GM12878 (cell line): ENCODE data around the gene CFAP141. TPM values are rescaled to one million over a fixed set of nuclear protein-coding genes. Genes with fewer than 3 reads are reported as not detected.

ENCODE experiments used
- ATAC-seq: fragments of 200-7000 bp; cut with Tn5 transposase; 3 replicates; pipeline ENCODE4 v1.9.1; 2020; ENCODE audit warnings: mild to moderate bottlenecking, moderate library complexity
- BruUV-seq: library from RNA; stranded (reverse); fragments of 400-500 nt; replicated peaks from 2 replicates; lab custom pipeline; 2021; lab: Mats Ljungman, UMichigan
- CTCF ChIA-PET: fragments of 300-600 bp; sonication (Branson Sonifier 250); formaldehyde crosslinking; extraction: SDS; loops from one replicate; lab custom pipeline; 2021; ENCODE audit warnings: inconsistent platforms; lab: Yijun Ruan, JAX
- POLR2A ChIA-PET: fragments of 350-600 bp; formaldehyde crosslinking; extraction: SDS; loops from one replicate; lab custom pipeline; 2021; ENCODE audit warnings: inconsistent platforms; lab: Charles Lee
- RAD21 ChIA-PET: fragments of 300-600 bp; sonication (Branson Sonifier 250); formaldehyde crosslinking; loops from one replicate; lab custom pipeline; 2023; ENCODE audit warnings: antibody characterized with exemption; ENCODE audit not compliant: unreplicated experiment; lab: Charles Lee
- SMC1A ChIA-PET: fragments of 300-600 bp; sonication (Branson Sonifier 250); formaldehyde crosslinking; loops from one replicate; lab custom pipeline; 2023; ENCODE audit not compliant: unreplicated experiment, uncharacterized antibody; lab: Charles Lee
- DNase-seq: peaks from one replicate; pipeline ENCODE4 v3.0.0-alpha.2; 2011; ENCODE audit warnings: low read depth, low spot score
- FAIRE-seq: peaks from 3 replicates; lab custom pipeline; 2011; peaks lifted over from hg19 to GRCh38; lab: Jason Lieb, UNC
- H2AFZ ChIP-seq: 2 replicates; pipeline ENCODE4 v1.6.0; 2011; ENCODE audit warnings: low read depth, low read length, control low read depth; ENCODE audit not compliant: control insufficient read depth
- H3K27ac ChIP-seq: 2 replicates; pipeline ENCODE4 v1.5.1; 2011; ENCODE audit warnings: control low read depth; ENCODE audit not compliant: control insufficient read depth, insufficient read depth
- H3K27me3 ChIP-seq, 2 experiments: replicated peaks in 1 of 2; 2 replicates each; pipeline versions ENCODE4 v1.6.0 to v1.6.1; 2011; ENCODE audit warnings: low read length in 1 of 2; ENCODE audit not compliant: control insufficient read depth in 2 of 2, insufficient read depth in 2 of 2
- H3K36me3 ChIP-seq, 2 experiments: 2 replicates each; pipeline ENCODE4 v1.5.1; 2011; ENCODE audit warnings: low read length in 1 of 2; ENCODE audit not compliant: control insufficient read depth in 2 of 2, insufficient read depth in 2 of 2
- H3K4me1 ChIP-seq: 2 replicates; pipeline ENCODE4 v1.6.1; 2011; ENCODE audit warnings: mild to moderate bottlenecking, low read length, moderate library complexity, mixed read lengths; ENCODE audit not compliant: control insufficient read depth, insufficient read depth
- H3K4me2 ChIP-seq: 2 replicates; pipeline ENCODE4 v1.6.0; 2011; ENCODE audit warnings: control low read depth; ENCODE audit not compliant: control insufficient read depth, insufficient read depth
- H3K4me3 ChIP-seq: fragments of 200-600 bp; sonication (generic); 2 replicates; pipeline ENCODE4 v1.5.1; 2016
- H3K79me2 ChIP-seq: 2 replicates; pipeline ENCODE4 v1.6.0; 2011; ENCODE audit warnings: low read length; ENCODE audit not compliant: control insufficient read depth, insufficient read depth
- H3K9ac ChIP-seq: 2 replicates; pipeline ENCODE4 v1.8.0; 2011; ENCODE audit warnings: low read length, control low read depth, mixed read lengths; ENCODE audit not compliant: control insufficient read depth, insufficient read depth
- H3K9me3 ChIP-seq: replicated peaks from 3 replicates; pipeline ENCODE4 v1.5.1; 2011; ENCODE audit warnings: mild to moderate bottlenecking, low read length; ENCODE audit not compliant: control insufficient read depth, insufficient read depth
- H4K20me1 ChIP-seq: 2 replicates; pipeline ENCODE4 v1.6.0; 2011; ENCODE audit not compliant: control insufficient read depth, insufficient read depth
- BRCA1 ChIP-seq: IDR thresholded peaks from 2 replicates; pipeline ENCODE4 v1.6.1; 2011; ENCODE audit warnings: low read depth, low read length, improper control_type of control experiment
- CBFB ChIP-seq: IDR thresholded peaks from 2 replicates; pipeline ENCODE4 v1.6.1; 2016; ENCODE audit warnings: antibody characterized with exemption, low read depth
- CHD2 ChIP-seq: IDR thresholded peaks from 2 replicates; pipeline ENCODE4 v1.6.1; 2011; ENCODE audit warnings: low read depth, low read length, improper control_type of control experiment, borderline replicate concordance
- CREM ChIP-seq: IDR thresholded peaks from 2 replicates; pipeline ENCODE4 v1.6.1; 2014; ENCODE audit warnings: antibody characterized with exemption, low read depth
- FOS ChIP-seq: IDR thresholded peaks from 3 replicates; pipeline ENCODE4 v1.6.1; 2011; ENCODE audit warnings: borderline replicate concordance; ENCODE audit not compliant: insufficient read length; ENCODE audit errors: extremely low read depth
- HDAC2 ChIP-seq: fragments of 200-600 bp; sonication (generic); IDR thresholded peaks from 2 replicates; pipeline ENCODE4 v1.6.1; 2017
- IKZF1 ChIP-seq: fragments of 450-650 bp; conservative IDR thresholded peaks from 2 replicates; pipeline ENCODE4 v1.6.1; 2017; ENCODE audit warnings: antibody characterized with exemption, mild to moderate bottlenecking
- IRF4 ChIP-seq: IDR thresholded peaks from 2 replicates; pipeline ENCODE4 v1.6.1; 2011; ENCODE audit warnings: low read depth, low read length
- KDM1A ChIP-seq: fragments of 200-600 bp; sonication (generic); IDR thresholded peaks from 2 replicates; pipeline ENCODE4 v1.6.1; 2016; ENCODE audit warnings: borderline replicate concordance
- MXI1 ChIP-seq: fragments of 150-350 bp; IDR thresholded peaks from 2 replicates; pipeline ENCODE4 v1.6.1; 2011; ENCODE audit warnings: low read depth, mild to moderate bottlenecking, inconsistent platforms, low read length, improper control_type of control experiment
- NFIC ChIP-seq: IDR thresholded peaks from 2 replicates; pipeline ENCODE4 v1.6.1; 2012; ENCODE audit warnings: low read depth, mild to moderate bottlenecking, inconsistent platforms, low read length, moderate library complexity
- NFXL1 ChIP-seq: fragments of 450-650 bp; IDR thresholded peaks from 2 replicates; pipeline ENCODE4 v1.6.1; 2017; ENCODE audit warnings: antibody characterized with exemption, mild to moderate bottlenecking, borderline replicate concordance
- STAT1 ChIP-seq: fragments of 450-650 bp; conservative IDR thresholded peaks from 2 replicates; pipeline ENCODE4 v1.6.1; 2014; ENCODE audit warnings: antibody characterized with exemption, mild to moderate bottlenecking
- TAF1 ChIP-seq: IDR thresholded peaks from 2 replicates; pipeline ENCODE4 v1.6.1; 2011; ENCODE audit warnings: mild to moderate bottlenecking, low read depth, low read length, borderline replicate concordance
- TARDBP ChIP-seq: IDR thresholded peaks from 2 replicates; pipeline ENCODE4 v1.6.1; 2016; ENCODE audit warnings: borderline replicate concordance
- WGBS: methylation state at CpG from one replicate; pipeline ENCODE4 v1.1.6; 2016; ENCODE audit warnings: low lambda C conversion rate; ENCODE audit not compliant: insufficient replicate concordance, insufficient coverage; ENCODE audit errors: missing lambda C conversion rate; 5-methylcytosine and 5-hydroxymethylcytosine counted together
- in situ Hi-C: fragments of 300-500 bp; cut with MboI; formaldehyde crosslinking; loops from 9 replicates; pipeline ENCODE4 v1.14.3; 2018; ENCODE audit warnings: mixed read lengths
- intact Hi-C: fragments of 100-400 bp; cut with micrococcal nuclease; formaldehyde crosslinking; loops from one replicate; pipeline ENCODE4 v1.14.2; 2022; ENCODE audit not compliant: unreplicated experiment
- polyA plus RNA-seq, 11 experiments: library from polyadenylated mRNA; depleted of rRNA in 4 of 11; unstranded in 6 of 11; stranded (reverse) in 5 of 11; fragments of >200 nt; fragmentation: Nextera tagmentation in 4 of 11; fragmentation: Illumina TruSeq in 1 of 11; extraction: Ambion mirVana in 4 of 11; extraction: Trizol in 1 of 11; gene quantifications; 1 replicate in 1 of 11; 2 replicates in 10 of 11; pipeline versions ENCODE4 v1.2.1 to v1.2.3, GENCODE V29; 2011 to 2016; ENCODE audit warnings: inconsistent platforms in 2 of 11, missing spikeins in 2 of 11, low read depth in 1 of 11
- total RNA-seq, 4 experiments: library from RNA; depleted of rRNA in 3 of 4; stranded (reverse); fragments of >200 nt in 3 of 4; fragmentation: Illumina TruSeq in 1 of 4; extraction: Trizol in 1 of 4; gene quantifications; 2 replicates each; pipeline versions ENCODE4 v1.2.1 to v1.2.3, GENCODE V29; 2013 to 2021
- TF ChIP-seq, protein P1 (sequence below): fragments of 450-650 bp; IDR thresholded peaks from 2 replicates; pipeline ENCODE4 v1.6.1; 2018; ENCODE audit warnings: borderline replicate concordance, mild to moderate bottlenecking; ENCODE audit not compliant: partially characterized antibody
- TF ChIP-seq, protein P2 (sequence below): fragments of 450-650 bp; IDR thresholded peaks from 2 replicates; pipeline ENCODE4 v1.6.1; 2017; ENCODE audit warnings: mild to moderate bottlenecking
- TF ChIP-seq, protein P3 (sequence below): fragments of 450-650 bp; IDR thresholded peaks from 2 replicates; pipeline ENCODE4 v1.6.1; 2017; ENCODE audit warnings: borderline replicate concordance

Gene CFAP141
- total and polyA plus RNA-seq, 10 of the 15 experiments (the other 5 are each of a cell fraction or from before 2014, with no cell fraction given) = not detected

DNA sequence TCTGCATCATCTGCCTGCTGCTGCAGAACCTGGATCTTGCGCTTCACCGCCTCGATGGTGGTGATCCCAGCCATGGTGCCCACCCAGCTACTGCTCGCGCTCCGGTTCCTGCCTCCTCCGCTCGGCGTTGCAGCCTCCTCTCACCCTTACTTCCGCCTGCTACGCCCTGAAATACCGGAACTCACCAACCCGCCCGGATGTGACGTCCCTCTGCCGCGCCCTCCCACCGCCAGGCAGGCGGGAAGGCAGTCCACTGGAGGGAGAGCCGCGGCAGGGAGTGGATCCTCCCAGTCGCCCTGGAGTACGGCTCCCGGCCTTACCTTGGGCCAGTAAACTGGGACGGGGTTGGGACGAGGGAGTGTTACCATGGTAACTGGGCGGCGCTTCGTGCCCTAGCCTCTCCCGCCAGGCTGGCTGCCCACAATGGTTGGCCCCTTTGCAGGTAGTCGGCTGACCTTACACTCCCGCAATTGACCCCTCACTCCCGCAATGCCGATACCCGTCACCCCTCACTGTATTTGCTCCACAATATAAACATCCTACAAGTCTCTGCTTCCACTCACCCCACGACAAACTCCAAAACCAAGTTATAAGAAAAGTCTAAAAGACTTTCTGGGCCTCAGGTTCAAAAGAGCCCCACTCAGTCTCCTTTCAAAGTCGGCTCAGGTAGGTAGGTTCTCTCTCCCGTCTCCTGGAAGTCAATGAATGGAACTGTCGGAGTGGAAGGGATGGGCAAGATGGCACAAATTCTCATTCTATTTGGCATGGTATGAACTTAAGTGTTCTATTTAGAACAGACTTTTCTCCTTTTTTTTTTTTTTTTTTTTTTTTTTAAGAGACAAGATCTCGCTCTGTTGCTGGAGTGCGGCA lies 22.9 kb downstream of the CFAP141 start:
- CTCF ChIA-PET = interaction anchor here (0.6 to 1.9 kb wide), 3 partner anchors 16 to 152 kb away, joined by 3 to 12 read pairs (median 6); no protein-coding TSS in a partner anchor
- Histone ChIP-seq H3K27ac (peak overlapping the region; percentile 94), H4K20me1 (peaks cover 23% of the 10 kb centered on the region), H3K9ac (peak overlapping the region; percentile 96), H3K79me2 (peaks cover 47% of the 10 kb centered on the region), H3K4me2 (peak overlapping the region; percentile 96), H3K27me3 (no peaks in the 10 kb centered on the region), H3K36me3 (peaks cover 0 to 12% of the 10 kb centered on the region in 2 experiments; a peak in 2 of 4 replicates), H3K4me3 (peak overlapping the region; percentile 99), H2AFZ (peak overlapping the region; percentile 95), H3K4me1 (peaks cover 14% of the 10 kb centered on the region), H3K9me3 (no peaks in the 10 kb centered on the region)
- SMC1A ChIA-PET = interaction anchor here (0.8 to 4.1 kb wide), 5 partner anchors 25 to 143 kb away, joined by 3 to 22 read pairs (median 3); no protein-coding TSS in a partner anchor
- RAD21 ChIA-PET = interaction anchor here (1.4 to 3.3 kb wide), 2 partner anchors 25 to 151 kb away, joined by 6 to 30 read pairs; no protein-coding TSS in a partner anchor
- DNase-seq (peak; percentile 73), ATAC-seq (peak; percentile 81), FAIRE-seq (peak; percentile 78)
- 6% methylated on average over 40 of the region's 41 CpGs for WGBS
- intact Hi-C loops (loop anchor here (2.0 to 5.0 kb wide), 2 partner anchors 38 to 191 kb away; partner anchors contain the start of genes RPS27 and UBAP2L), in situ Hi-C loops (loop anchor here (10.0 kb wide), 1 partner anchor 152 kb away; no protein-coding TSS in a partner anchor)
- BruUV-seq = TSS peak; percentile 98
- POLR2A ChIA-PET = interaction anchor here (0.6 to 3.9 kb wide), 6 partner anchors 25 to 208 kb away, joined by 3 to 20 read pairs (median 6); partner anchors contain the start of genes RPS27 and UBAP2L
- TF ChIP-seq TARDBP (peak; percentile 62; the same call in 1 of the 2 replicates), TAF1 (peak; percentile 91), MXI1 (peak; percentile 69; the same call in 1 of the 2 replicates), CREM (peak; percentile 98), STAT1 (no peak), FOS (no peak), CBFB (peak; percentile 91), IRF4 (no peak), BRCA1 (no peak), HDAC2 (no peak), NFIC (no peak), NFXL1 (no peak), IKZF1 (peak; percentile 91), KDM1A (no peak), CHD2 (no peak)
- TF ChIP-seq, protein P1, sequence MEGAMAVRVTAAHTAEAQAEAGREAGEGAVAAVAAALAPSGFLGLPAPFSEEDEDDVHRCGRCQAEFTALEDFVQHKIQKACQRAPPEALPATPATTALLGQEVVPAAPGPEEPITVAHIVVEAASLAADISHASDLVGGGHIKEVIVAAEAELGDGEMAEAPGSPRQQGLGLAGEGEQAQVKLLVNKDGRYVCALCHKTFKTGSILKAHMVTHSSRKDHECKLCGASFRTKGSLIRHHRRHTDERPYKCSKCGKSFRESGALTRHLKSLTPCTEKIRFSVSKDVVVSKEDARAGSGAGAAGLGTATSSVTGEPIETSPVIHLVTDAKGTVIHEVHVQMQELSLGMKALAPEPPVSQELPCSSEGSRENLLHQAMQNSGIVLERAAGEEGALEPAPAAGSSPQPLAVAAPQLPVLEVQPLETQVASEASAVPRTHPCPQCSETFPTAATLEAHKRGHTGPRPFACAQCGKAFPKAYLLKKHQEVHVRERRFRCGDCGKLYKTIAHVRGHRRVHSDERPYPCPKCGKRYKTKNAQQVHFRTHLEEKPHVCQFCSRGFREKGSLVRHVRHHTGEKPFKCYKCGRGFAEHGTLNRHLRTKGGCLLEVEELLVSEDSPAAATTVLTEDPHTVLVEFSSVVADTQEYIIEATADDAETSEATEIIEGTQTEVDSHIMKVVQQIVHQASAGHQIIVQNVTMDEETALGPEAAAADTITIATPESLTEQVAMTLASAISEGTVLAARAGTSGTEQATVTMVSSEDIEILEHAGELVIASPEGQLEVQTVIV = peak; percentile 80
- TF ChIP-seq, protein P2, sequence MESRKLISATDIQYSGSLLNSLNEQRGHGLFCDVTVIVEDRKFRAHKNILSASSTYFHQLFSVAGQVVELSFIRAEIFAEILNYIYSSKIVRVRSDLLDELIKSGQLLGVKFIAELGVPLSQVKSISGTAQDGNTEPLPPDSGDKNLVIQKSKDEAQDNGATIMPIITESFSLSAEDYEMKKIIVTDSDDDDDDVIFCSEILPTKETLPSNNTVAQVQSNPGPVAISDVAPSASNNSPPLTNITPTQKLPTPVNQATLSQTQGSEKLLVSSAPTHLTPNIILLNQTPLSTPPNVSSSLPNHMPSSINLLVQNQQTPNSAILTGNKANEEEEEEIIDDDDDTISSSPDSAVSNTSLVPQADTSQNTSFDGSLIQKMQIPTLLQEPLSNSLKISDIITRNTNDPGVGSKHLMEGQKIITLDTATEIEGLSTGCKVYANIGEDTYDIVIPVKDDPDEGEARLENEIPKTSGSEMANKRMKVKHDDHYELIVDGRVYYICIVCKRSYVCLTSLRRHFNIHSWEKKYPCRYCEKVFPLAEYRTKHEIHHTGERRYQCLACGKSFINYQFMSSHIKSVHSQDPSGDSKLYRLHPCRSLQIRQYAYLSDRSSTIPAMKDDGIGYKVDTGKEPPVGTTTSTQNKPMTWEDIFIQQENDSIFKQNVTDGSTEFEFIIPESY = no peak
- TF ChIP-seq, protein P3, sequence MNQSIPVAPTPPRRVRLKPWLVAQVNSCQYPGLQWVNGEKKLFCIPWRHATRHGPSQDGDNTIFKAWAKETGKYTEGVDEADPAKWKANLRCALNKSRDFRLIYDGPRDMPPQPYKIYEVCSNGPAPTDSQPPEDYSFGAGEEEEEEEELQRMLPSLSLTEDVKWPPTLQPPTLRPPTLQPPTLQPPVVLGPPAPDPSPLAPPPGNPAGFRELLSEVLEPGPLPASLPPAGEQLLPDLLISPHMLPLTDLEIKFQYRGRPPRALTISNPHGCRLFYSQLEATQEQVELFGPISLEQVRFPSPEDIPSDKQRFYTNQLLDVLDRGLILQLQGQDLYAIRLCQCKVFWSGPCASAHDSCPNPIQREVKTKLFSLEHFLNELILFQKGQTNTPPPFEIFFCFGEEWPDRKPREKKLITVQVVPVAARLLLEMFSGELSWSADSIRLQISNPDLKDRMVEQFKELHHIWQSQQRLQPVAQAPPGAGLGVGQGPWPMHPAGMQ = no peak
